Activated naive CD8-positive, alpha-beta T cell treated with anti-CD3 and anti-CD28 coated beads for 36 hours (primary cell): Measurements from ENCODE around the gene CYB5R4. TPM values are rescaled to one million over a fixed set of nuclear protein-coding genes. Genes with fewer than 3 reads are reported as not detected.

Experiments used
- DNase-seq: peaks from one replicate; pipeline ENCODE4 v3.0.0; 2021
- H3K27ac Mint-ChIP-seq: one replicate; pipeline ENCODE4 v1.8.0; 2022; ENCODE audit warnings: mild to moderate bottlenecking, moderate library complexity, mixed read lengths
- H3K27me3 Mint-ChIP-seq: one replicate; pipeline ENCODE4 v1.8.0; 2022; ENCODE audit warnings: mild to moderate bottlenecking, mixed read lengths
- H3K36me3 Mint-ChIP-seq: one replicate; pipeline ENCODE4 v1.8.0; 2021; ENCODE audit warnings: mild to moderate bottlenecking, mixed read lengths
- H3K4me1 Mint-ChIP-seq: one replicate; pipeline ENCODE4 v1.8.0; 2021; ENCODE audit warnings: mixed read lengths
- H3K4me3 Mint-ChIP-seq: one replicate; pipeline ENCODE4 v1.8.0; 2022; ENCODE audit warnings: mild to moderate bottlenecking, moderate library complexity, mixed read lengths
- H3K9me3 Mint-ChIP-seq: one replicate; pipeline ENCODE4 v1.8.0; 2022; ENCODE audit warnings: mixed read lengths
- total RNA-seq, 2 experiments: library from RNA; stranded (reverse); gene quantifications; one replicate each; pipeline ENCODE4 v1.2.3, GENCODE V29; 2021

Gene CYB5R4, protein sequence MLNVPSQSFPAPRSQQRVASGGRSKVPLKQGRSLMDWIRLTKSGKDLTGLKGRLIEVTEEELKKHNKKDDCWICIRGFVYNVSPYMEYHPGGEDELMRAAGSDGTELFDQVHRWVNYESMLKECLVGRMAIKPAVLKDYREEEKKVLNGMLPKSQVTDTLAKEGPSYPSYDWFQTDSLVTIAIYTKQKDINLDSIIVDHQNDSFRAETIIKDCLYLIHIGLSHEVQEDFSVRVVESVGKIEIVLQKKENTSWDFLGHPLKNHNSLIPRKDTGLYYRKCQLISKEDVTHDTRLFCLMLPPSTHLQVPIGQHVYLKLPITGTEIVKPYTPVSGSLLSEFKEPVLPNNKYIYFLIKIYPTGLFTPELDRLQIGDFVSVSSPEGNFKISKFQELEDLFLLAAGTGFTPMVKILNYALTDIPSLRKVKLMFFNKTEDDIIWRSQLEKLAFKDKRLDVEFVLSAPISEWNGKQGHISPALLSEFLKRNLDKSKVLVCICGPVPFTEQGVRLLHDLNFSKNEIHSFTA
- 10 to 100 TPM; 30.1 to 32.1 TPM for total RNA-seq

- Mint-ChIP-seq H3K27ac (peak within 1 kb of the TSS; percentile 91), H3K4me1 (peaks cover 28% of the 10 kb centered on the region), H3K4me3 (peak within 1 kb of the TSS; percentile 100), H3K27me3 (peaks cover 12% of the 10 kb centered on the region), H3K36me3 (peaks cover under 1% of the 10 kb centered on the region), H3K9me3 (no peaks in the 10 kb centered on the region)
- DNase-seq, result peak; percentile 93
These were observed at the start of gene CYB5R4 for GRCh38 chr6:83859410-83860358. CYB5R4 (plus strand) TSS chr6:83859689; CDS start chr6:83859783, 94 bp downstream.

- Mint-ChIP-seq H3K27ac (no peak overlapping the region), H3K4me3 (no peak overlapping the region), H3K27me3 (no peaks in the 10 kb centered on the region), H3K9me3 (no peaks in the 10 kb centered on the region), H3K4me1 (no peaks in the 10 kb centered on the region), H3K36me3 (no peaks in the 10 kb centered on the region)
- no peak for DNase-seq
These were observed 46.9 kb upstream of the CYB5R4 start for GRCh38 chr6:83812595-83812994.

GRCh38 chr6:83815631-83816272, 43.7 kb upstream of the CYB5R4 start:
- H3K4me3 Mint-ChIP-seq, result no peak overlapping the region
- H3K27me3 Mint-ChIP-seq, result peaks cover 3% of the 10 kb centered on the region
- DNase-seq, result no peak
- H3K36me3 Mint-ChIP-seq, result no peaks in the 10 kb centered on the region
- H3K27ac Mint-ChIP-seq, result no peak overlapping the region
- H3K9me3 Mint-ChIP-seq, result no peaks in the 10 kb centered on the region
- no peaks in the 10 kb centered on the region for H3K4me1 Mint-ChIP-seq

GRCh38 chr6:83822629-83823169, 36.8 kb upstream of the CYB5R4 start:
- Mint-ChIP-seq H3K9me3 (no peaks in the 10 kb centered on the region), H3K4me3 (no peak overlapping the region), H3K4me1 (no peaks in the 10 kb centered on the region), H3K27ac (no peak overlapping the region), H3K27me3 (peaks cover 3% of the 10 kb centered on the region), H3K36me3 (no peaks in the 10 kb centered on the region)
- DNase-seq, result no peak

DNA sequence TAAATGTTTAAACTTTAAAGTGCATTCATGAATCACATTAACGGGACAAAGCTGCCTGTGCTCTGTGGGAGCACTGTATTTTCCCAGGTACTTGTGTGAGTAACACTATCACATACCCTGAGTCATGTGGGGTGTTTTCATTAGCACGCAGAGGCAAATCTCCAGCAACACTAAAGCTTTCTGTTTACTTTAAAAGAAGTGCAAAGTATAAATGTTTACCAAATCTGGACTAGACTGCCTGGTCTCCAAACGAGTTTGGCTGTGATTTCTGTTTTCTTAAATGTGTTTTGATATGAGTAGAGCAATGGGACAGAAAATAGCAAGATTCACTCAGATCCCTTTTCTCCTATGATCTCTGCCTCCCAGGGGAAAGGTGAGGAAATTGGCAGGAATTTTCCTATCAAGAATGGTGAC, 35.1 kb upstream of the CYB5R4 start:
- no peaks in the 10 kb centered on the region for H3K4me1 Mint-ChIP-seq
- no peak for DNase-seq
- no peaks in the 10 kb centered on the region for H3K36me3 Mint-ChIP-seq
- no peak overlapping the region for H3K27ac Mint-ChIP-seq
- no peaks in the 10 kb centered on the region for H3K9me3 Mint-ChIP-seq
- H3K4me3 Mint-ChIP-seq, result no peak overlapping the region
- no peaks in the 10 kb centered on the region for H3K27me3 Mint-ChIP-seq

- no peaks in the 10 kb centered on the region for H3K27me3 Mint-ChIP-seq
- H3K36me3 Mint-ChIP-seq, result no peaks in the 10 kb centered on the region
- H3K9me3 Mint-ChIP-seq, result no peaks in the 10 kb centered on the region
- no peaks in the 10 kb centered on the region for H3K4me1 Mint-ChIP-seq
- no peak overlapping the region for H3K4me3 Mint-ChIP-seq
- DNase-seq, result no peak
- H3K27ac Mint-ChIP-seq, result no peak overlapping the region
These were observed 34.7 kb upstream of the CYB5R4 start for GRCh38 chr6:83824831-83825230.

DNA sequence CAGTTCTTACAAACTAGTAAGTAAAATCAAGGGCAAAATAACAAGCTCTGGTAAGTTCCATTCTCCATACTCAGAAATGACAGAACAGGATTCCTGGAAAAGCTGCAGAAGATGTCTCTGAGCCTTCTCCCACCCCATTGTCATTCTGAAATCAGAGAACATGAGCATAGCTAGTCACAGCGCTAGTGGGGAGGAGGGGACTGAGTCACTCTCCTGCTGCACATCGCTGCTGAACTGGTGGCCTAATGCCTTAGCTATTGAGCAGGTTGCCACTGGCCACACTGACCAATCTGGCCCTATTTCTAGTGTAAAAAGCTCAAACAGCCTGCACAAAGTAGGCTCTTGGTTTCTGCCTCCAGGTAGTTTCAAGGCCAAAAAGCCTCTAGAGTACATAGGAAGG, 32.4 kb upstream of the CYB5R4 start:
- no peak overlapping the region for H3K4me3 Mint-ChIP-seq
- no peak overlapping the region for H3K27ac Mint-ChIP-seq
- no peaks in the 10 kb centered on the region for H3K4me1 Mint-ChIP-seq
- H3K36me3 Mint-ChIP-seq, result no peaks in the 10 kb centered on the region
- peaks cover 6% of the 10 kb centered on the region for H3K27me3 Mint-ChIP-seq
- DNase-seq, result no peak
- H3K9me3 Mint-ChIP-seq, result no peaks in the 10 kb centered on the region

- H3K36me3 Mint-ChIP-seq, result no peaks in the 10 kb centered on the region
- H3K4me3 Mint-ChIP-seq, result no peak overlapping the region
- no peak overlapping the region for H3K27ac Mint-ChIP-seq
- H3K4me1 Mint-ChIP-seq, result no peaks in the 10 kb centered on the region
- H3K27me3 Mint-ChIP-seq, result peaks cover 38% of the 10 kb centered on the region
- peaks cover 12% of the 10 kb centered on the region for H3K9me3 Mint-ChIP-seq
- DNase-seq, result no peak
These were observed 20.8 kb upstream of the CYB5R4 start for GRCh38 chr6:83838727-83839126.

GRCh38 chr6:83844170-83844569, 15.3 kb upstream of the CYB5R4 start:
- Mint-ChIP-seq H3K9me3 (peaks cover 7% of the 10 kb centered on the region), H3K27ac (no peak overlapping the region), H3K4me3 (no peak overlapping the region)

DNA sequence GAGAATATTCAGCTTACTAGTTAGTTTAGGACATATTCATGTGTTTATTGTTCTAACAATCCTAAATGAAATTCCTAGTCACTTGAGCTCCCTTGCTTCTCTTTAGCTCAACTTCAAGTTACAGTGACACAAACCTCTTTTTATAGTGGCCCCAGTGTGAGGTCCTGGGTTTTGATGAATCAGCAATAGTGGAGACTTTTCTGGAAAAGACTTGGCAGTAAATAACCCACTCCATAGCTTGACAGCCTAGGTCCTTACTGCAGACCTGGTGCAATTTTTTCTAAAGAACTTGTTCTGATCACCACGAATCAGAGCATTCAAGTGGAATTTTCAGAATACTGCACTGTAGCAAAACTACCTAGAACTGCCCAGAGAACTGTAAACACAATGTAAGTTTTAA, 13.2 kb upstream of the CYB5R4 start:
- no peaks in the 10 kb centered on the region for H3K36me3 Mint-ChIP-seq
- no peak overlapping the region for H3K27ac Mint-ChIP-seq
- peaks cover 35% of the 10 kb centered on the region for H3K27me3 Mint-ChIP-seq
- H3K4me3 Mint-ChIP-seq, result no peak overlapping the region
- H3K9me3 Mint-ChIP-seq, result peaks cover 2% of the 10 kb centered on the region
- DNase-seq, result no peak
- no peaks in the 10 kb centered on the region for H3K4me1 Mint-ChIP-seq

More at GRCh38 chr6:83844170-83844569, 15.3 kb upstream of the CYB5R4 start:
- H3K36me3 Mint-ChIP-seq, result no peaks in the 10 kb centered on the region
- no peak for DNase-seq
- peaks cover 21% of the 10 kb centered on the region for H3K27me3 Mint-ChIP-seq
- H3K4me1 Mint-ChIP-seq, result no peaks in the 10 kb centered on the region

DNA sequence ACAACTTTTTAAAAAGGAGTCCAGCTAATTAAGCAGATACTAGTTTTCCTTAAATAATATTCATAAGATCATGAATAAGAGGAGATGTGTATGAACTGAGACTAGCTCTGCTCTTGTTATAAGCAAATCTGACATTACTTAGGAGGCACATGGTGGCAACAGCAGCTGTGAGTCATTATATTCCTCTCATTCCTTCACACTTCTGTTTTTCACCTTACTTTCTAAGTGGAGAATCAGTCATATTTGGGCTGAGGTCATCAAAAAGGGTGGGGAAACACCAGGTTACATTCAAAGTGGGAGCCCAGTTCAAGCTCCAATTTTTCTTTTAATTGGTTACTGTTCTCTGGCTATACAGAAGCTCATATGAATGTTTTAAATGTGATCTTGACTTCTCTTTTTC, 12.3 kb upstream of the CYB5R4 start:
- DNase-seq, result no peak
- no peaks in the 10 kb centered on the region for H3K4me1 Mint-ChIP-seq
- H3K27ac Mint-ChIP-seq, result no peak overlapping the region
- peaks cover 42% of the 10 kb centered on the region for H3K27me3 Mint-ChIP-seq
- no peaks in the 10 kb centered on the region for H3K9me3 Mint-ChIP-seq
- H3K4me3 Mint-ChIP-seq, result no peak overlapping the region
- no peaks in the 10 kb centered on the region for H3K36me3 Mint-ChIP-seq

GRCh38 chr6:83849127-83849526, 10.4 kb upstream of the CYB5R4 start:
- H3K4me3 Mint-ChIP-seq, result no peak overlapping the region
- peaks cover 56% of the 10 kb centered on the region for H3K27me3 Mint-ChIP-seq
- H3K9me3 Mint-ChIP-seq, result no peaks in the 10 kb centered on the region
- H3K4me1 Mint-ChIP-seq, result peaks cover 2% of the 10 kb centered on the region
- no peaks in the 10 kb centered on the region for H3K36me3 Mint-ChIP-seq
- no peak for DNase-seq
- no peak overlapping the region for H3K27ac Mint-ChIP-seq

DNA sequence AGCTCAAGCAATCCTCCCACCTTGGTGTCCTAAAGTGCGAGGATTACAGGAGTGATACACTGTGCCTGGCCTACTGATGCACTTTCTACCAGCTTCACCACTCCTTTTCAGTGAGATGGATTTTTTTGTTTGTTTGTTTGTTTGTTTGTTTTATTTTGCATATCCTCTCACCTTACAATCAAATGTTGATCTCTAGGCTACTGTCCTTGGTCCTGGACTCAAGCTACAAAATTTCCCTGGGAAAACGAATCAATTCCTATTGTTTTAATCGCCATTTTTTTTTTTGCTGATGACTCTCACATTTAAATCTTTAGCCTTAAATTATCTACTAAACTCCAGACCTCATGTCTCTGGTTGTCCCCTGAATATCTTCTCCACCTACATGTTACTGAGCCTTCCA, 9.9 kb upstream of the CYB5R4 start:
- peaks cover 4% of the 10 kb centered on the region for H3K4me1 Mint-ChIP-seq

DNA sequence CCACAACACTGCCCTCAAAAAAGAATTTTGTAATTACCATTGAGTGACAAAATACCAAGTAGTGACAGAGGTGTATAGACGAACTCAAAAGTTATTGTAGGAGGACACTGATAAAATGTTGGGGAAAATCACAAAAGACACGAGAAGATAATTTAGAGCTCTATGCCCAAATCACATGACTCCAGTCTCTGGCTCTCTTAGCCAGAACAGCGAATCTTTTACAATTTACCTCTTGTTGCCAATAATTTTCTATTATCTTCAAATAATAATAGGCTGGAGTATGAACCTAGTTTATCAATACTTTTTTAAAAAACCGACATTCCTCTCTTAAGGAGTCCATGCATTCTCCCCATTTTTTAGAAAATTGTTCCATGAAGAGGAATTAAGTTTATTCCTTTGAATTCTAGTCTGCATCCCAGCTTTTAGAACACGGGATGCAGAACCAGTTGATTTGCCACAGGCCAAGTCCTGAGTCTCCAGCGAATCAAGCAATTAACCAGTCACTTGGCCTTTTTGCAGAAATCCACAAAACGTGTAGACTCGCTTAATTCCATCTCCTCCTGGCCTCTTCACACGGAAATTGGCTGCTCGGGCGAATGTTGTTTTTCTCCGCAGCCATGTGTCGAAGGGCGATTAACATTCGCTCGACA, 6.8 kb upstream of the CYB5R4 start:
- H3K4me1 Mint-ChIP-seq, result peaks cover 4% of the 10 kb centered on the region
- peaks cover 67% of the 10 kb centered on the region for H3K27me3 Mint-ChIP-seq
- no peaks in the 10 kb centered on the region for H3K9me3 Mint-ChIP-seq
- no peak for DNase-seq
- H3K4me3 Mint-ChIP-seq, result peak overlapping the region; percentile 72
- H3K27ac Mint-ChIP-seq, result no peak overlapping the region
- no peaks in the 10 kb centered on the region for H3K36me3 Mint-ChIP-seq

More for the DNA sequence above, 9.9 kb upstream of the CYB5R4 start:
- no peak overlapping the region for H3K4me3 Mint-ChIP-seq
- H3K27me3 Mint-ChIP-seq, result peaks cover 59% of the 10 kb centered on the region
- H3K36me3 Mint-ChIP-seq, result no peaks in the 10 kb centered on the region
- H3K9me3 Mint-ChIP-seq, result no peaks in the 10 kb centered on the region
- no peak for DNase-seq
- no peak overlapping the region for H3K27ac Mint-ChIP-seq
